GM19035 (cell line): Measurements from ENCODE around the gene MTOR.
A peak's percentile ranks its signal among the peaks of the same experiment; 100 is the strongest.

Source experiments
- ATAC-seq: cut with Tn5 transposase; IDR thresholded peaks from one replicate; pipeline ENCODE4 v1.9.1; 2021; ENCODE audit not compliant: unreplicated experiment

Gene MTOR

DNA sequence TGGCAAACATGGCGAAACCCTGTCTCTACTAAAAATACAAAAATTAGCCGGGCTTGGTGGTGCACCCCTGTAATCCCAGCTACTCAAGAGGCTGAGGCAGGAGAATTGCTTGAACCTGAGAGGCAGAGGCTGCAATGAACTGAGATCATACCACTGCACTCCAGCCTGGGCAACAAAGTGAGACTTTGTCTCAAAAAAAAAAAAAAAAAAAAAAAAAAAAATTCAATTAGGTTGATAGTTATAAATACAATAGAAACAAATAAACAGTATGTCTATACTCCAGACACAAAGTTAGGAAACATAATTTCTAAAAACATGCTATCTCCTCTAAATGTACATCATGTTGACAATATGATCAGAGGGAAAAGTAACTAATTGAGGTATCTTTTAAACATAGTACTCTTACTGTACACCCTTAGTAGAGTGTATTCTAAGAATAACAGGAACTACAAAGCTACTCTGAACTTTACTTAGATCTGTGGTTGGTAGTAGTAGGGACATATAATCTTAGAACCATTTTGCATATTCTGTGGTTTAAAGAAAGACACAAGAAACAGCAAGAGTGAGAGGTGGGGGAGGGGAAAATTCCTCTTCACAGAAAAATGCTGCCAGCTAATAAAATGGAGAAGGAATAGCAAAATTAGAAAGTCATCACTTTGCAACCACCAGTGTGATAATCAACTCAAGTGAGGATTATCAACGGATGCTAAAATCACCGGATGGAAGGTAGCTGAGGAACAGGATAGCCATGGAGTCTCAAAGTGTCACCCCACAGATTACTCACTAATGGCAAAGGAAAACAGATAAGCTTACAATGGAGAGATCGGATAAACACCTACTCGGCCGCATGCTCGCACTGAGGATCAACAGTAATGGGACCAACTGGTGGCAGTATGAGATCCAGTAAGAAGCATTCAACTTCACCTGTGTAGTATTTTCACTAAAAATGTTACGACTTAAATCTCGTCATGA is 35.0 kb downstream of the MTOR start:
- ATAC-seq, result peak; percentile 66

- ATAC-seq, result no peak
These were observed 46.3 kb downstream of the MTOR start for GRCh38 chr1:11216074-11216473.

GRCh38 chr1:11215381-11216005 is 46.9 kb downstream of the MTOR start:
- no peak for ATAC-seq

- ATAC-seq, result no peak
These were observed 47.5 kb downstream of the MTOR start for GRCh38 chr1:11214698-11215380.

DNA sequence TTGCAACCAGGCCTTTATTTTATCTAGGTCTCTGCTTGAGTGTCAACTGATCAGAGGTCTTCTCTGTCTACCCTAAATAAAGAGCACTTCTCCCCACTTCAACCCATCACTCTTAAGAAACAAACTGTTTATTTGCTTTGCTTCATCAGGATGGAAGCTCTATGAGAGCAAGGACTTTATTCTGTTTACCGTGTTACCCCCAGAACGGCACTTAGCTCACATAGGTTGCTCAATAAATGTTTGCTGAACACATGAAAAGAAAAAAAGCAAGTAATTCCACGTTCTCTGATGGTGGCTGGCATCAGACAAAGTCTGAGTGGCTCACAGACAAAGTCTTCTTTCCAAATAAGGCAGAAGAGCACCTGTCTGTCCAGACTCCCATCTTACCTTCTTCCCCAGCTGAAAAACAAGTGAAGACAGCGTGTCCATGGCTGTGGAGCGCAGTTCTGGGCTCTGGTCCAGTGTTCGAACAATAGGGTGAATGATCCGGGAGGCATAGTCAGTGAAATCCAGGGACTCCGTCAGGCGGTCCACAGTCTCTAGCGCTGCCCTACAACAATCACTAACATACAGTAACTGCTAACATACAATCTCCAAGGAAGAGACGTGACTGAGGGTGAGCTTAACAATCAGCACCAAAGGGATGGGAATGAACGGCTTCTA is 50.3 kb downstream of the MTOR start:
- ATAC-seq, result no peak

DNA sequence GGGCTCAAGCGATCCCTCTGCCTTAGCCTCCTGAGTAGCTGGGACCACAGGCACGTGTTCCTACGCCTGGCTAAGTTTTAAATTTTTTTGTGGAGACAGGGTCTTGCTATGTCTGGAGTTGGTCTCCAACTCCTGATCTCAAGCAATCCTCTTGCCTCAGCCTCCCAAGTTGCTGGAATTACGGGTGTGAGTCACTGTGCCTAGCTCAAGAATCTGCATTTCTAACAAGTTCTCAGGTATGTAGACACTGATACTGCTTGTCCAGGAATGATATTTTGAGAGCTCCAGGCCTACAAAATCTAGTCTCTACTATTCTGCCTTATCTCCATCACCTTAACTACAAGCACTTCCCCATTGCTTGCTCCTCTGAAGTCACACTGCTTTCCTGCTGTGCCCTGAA is 50.9 kb downstream of the MTOR start:
- ATAC-seq, result no peak

GRCh38 chr1:11207898-11208611 is 54.3 kb downstream of the MTOR start:
- no peak for ATAC-seq

DNA sequence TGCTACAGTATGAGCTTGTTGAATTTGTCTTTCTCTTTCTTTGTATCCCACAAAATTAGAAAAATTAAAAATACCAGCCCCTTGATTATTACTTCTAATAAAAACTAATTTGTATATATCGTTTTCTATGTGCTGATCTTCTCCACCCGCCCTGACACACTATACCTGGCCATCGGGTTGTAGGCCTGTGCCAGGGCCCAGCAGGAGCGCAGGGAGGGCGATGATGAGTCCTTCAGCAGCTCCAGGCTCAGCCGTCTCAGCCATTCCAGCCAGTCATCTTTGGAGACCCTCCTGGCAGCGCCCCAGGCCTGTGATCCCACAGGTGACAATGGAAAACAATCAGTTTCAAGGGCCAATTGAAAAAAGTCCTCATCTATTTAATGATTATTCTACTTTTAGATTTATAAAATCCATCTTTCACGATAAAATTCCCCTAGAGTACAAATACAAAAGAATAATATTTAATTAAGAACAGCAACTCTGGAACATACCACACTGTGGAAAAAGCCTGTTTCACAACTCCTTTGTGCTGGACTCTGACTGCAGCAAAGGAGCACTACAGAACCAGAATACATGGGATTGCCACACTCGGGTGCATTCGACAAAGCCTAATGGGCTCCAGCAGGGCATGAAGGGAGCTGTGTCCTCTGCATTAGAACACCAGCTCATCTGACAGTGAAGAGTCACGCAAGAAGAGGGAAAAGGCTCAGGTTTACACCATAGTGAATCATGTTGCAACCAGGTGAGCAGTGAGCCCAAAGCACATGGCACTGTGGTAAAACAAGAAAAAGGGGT is 57.8 kb downstream of the MTOR start:
- ATAC-seq, result no peak

DNA sequence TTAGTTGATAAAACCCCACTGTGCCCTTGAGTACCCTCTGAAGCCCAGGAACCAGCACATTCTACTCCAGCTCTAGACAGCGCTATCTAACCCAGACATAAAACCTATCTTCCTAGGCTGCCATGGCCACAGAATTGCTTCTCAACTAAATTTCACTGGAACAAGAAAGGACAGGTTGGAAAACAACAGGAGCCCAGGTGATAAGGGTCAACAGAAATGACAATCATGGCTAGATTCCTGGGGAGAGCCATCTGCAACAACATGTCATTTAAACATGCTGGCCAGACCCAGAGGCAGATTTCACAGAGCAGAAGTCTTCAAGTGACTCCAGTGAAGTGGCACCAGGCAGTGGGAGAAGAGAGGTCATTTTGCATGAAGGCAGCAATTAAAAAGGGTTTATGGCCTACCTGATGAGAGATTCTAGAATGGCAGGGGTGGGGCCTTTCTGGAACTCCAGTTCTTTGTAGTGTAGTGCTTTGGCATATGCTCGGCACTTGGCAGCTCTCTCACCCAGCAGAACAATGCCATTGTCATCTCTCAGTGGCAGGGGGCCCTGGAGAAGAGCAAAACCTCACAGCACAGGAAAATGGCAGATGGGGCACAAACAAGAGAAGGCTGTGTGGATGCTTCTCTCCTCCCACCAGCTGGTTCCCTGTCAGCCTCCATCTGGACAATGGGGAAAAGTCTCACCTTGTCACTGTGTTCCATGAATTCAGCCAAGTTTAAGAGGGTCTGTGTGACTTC is 63.3 kb downstream of the MTOR start:
- ATAC-seq, result no peak

DNA sequence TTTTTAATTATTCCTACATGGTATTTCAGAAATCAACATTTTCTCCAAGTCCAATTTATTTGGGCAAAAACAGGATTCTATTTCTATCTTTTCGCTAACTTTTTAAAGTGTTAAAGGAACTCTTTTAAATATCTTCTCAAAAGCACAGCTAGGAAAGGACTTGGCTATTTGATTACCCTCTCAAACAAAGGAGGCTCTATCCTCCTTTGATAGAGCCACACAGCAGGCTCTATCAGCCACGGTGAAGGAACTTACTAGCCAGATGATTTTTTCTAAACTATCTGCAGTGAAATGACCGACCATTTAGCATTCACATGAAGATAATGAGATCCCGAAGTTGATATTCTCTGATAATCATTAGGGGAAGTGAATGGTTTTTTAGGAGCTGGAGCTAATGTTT is 64.1 kb downstream of the MTOR start:
- ATAC-seq, result no peak

DNA sequence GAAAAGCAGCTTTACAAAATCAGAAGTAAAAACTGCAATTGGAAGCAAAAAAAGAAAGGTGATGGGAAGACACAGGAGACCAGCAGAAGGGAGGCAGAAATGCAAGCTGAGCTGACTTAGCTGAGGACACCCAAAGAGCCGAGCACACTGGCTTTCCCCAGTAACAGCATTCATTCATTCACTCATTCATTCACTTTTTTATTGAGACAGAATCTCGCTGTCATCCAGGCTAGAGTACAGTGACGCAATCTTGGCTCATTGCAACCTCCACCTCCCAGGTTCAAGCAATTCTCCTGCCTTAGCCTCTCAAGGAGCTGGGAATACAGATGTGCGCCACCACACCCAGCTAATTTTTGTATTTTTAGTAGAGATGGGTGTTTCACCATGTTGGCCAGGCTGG is 65.0 kb downstream of the MTOR start:
- no peak for ATAC-seq

- no peak for ATAC-seq
These were observed 65.4 kb downstream of the MTOR start for GRCh38 chr1:11196945-11197344.

DNA sequence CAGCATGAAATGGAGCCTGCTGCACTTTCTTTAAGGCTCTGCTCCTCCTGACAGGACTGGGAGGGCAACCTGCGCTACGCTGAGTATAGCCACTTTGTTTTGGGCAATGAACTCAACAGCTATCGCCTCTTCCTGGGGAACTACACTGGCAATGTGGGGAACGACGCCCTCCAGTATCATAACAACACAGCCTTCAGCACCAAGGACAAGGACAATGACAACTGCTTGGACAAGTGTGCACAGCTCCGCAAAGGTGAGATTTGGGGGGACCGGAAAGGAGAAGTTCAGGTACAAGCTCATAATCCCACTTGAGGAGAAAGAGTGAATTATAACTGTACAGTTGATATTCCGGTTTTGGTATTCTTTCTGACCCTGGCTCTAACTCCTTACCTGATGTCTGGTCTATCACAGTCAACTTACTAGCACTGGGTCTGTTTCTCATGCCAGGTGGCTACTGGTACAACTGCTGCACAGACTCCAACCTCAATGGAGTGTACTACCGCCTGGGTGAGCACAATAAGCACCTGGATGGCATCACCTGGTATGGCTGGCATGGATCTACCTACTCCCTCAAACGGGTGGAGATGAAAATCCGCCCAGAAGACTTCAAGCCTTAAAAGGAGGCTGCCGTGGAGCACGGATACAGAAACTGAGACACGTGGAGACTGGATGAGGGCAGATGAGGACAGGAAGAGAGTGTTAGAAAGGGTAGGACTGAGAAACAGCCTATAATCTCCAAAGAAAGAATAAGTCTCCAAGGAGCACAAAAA is 67.8 kb downstream of the MTOR start:
- no peak for ATAC-seq

- no peak for ATAC-seq
These were observed 69.0 kb downstream of the MTOR start for GRCh38 chr1:11193376-11193775.

DNA sequence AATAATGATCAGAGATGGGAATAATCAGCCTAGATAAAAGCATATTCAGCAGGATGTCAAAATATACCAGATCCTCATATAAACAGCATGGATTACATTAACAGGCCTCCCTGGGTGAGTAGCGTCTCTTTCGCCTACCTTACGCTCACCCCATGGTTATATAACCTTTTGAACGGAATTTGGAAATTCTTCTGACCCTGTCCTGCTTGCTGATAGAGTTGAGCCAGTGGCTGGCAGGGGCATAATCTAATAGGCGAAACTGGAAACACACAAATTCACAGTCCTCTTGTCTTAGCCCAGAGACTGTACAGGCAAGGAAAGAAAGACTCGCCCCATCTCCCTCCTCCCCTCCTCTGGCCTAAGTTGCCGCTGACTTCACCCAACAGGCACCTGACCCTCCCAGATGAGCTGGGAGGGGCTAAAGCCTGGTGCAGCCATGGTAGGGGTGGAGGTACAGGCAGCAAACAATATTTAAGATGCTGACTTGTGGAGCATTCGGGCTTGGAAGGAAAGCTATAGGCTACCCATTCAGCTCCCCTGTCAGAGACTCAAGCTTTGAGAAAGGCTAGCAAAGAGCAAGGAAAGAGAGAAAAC is 73.4 kb downstream of the MTOR start, which contains the start of gene ANGPTL7:
ANGPTL7 (plus strand) TSS at position 498 of the 594 bp plus-strand sequence. CDS start 225 bp downstream, outside the sequence.
- ATAC-seq, result no peak

GRCh38 chr1:11188381-11188780 is 74.0 kb downstream of the MTOR start:
- no peak for ATAC-seq

- ATAC-seq, result no peak
These were observed 74.4 kb downstream of the MTOR start for GRCh38 chr1:11187931-11188330.

- ATAC-seq, result no peak
These were observed 74.9 kb downstream of the MTOR start for GRCh38 chr1:11187494-11187893.
